Erythroblast (primary cell): ENCODE data around the gene PSME1.

ENCODE experiments used
- GATA1 ChIP-seq: IDR thresholded peaks from 2 replicates; pipeline ENCODE4 v1.6.1; 2011; ENCODE audit warnings: low read depth, mild to moderate bottlenecking, control low read depth, low read length, moderate library complexity
- POLR2A ChIP-seq: IDR thresholded peaks from 2 replicates; pipeline ENCODE4 v1.6.1; 2011; ENCODE audit warnings: mild to moderate bottlenecking, low read length

DNA sequence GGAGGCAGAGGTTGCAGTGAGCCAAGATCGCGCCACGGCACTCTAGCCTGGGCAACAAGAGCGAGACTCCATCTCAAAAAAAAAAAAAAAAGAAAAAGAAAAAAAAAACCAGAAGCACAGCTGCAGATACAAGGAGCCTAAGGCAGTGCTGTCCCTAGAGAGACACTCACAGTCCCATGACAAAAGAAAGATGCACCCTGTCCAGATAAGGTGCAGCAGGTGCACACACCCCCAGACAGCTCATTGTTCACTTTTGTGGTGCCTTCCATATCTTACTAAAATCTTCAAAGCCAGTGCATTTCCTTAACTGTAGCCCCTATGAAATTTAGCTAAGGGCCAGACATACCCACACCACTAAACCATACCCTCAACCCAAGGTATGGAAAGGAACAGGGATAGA lies 13.6 kb upstream of the PSME1 start:
- TF ChIP-seq POLR2A (no peak), GATA1 (no peak)
